Endothelial cell (in vitro differentiated cells): ENCODE measurements around the gene NOX1. TPM values are rescaled to one million over a fixed set of nuclear protein-coding genes. Genes with fewer than 3 reads are reported as not detected.

Source experiments
- DNase-seq: peaks from one replicate; pipeline ENCODE4 v3.0.0; 2021; ENCODE audit warnings: low spot score
- H3K27ac Mint-ChIP-seq: one replicate; pipeline ENCODE4 v1.8.0; 2021; ENCODE audit warnings: mixed read lengths, inconsistent platforms; ENCODE audit not compliant: unreplicated experiment
- H3K27me3 Mint-ChIP-seq: one replicate; pipeline ENCODE4 v1.8.0; 2021; ENCODE audit warnings: mild to moderate bottlenecking, moderate library complexity, mixed read lengths, inconsistent platforms; ENCODE audit not compliant: unreplicated experiment
- H3K36me3 Mint-ChIP-seq: one replicate; pipeline ENCODE4 v1.8.0; 2021; ENCODE audit warnings: mild to moderate bottlenecking, low read depth, mixed read lengths, inconsistent platforms; ENCODE audit not compliant: unreplicated experiment
- H3K4me1 Mint-ChIP-seq: one replicate; pipeline ENCODE4 v1.8.0; 2021; ENCODE audit warnings: mild to moderate bottlenecking, mixed read lengths, inconsistent platforms; ENCODE audit not compliant: unreplicated experiment
- H3K4me3 Mint-ChIP-seq: one replicate; pipeline ENCODE4 v1.8.0; 2021; ENCODE audit warnings: mild to moderate bottlenecking, mixed read lengths, inconsistent platforms; ENCODE audit not compliant: unreplicated experiment
- H3K9me3 Mint-ChIP-seq: one replicate; pipeline ENCODE4 v1.8.0; 2021; ENCODE audit warnings: mixed read lengths, inconsistent platforms; ENCODE audit not compliant: unreplicated experiment
- long read RNA-seq: library from polyadenylated mRNA; unstranded; transcript quantifications from one replicate; pipeline ENCODE4 v2.0.0, GENCODE V29; 2020; ENCODE audit not compliant: unreplicated experiment
- total RNA-seq: library from RNA; stranded (reverse); fragmentation: NEBNext Ultra II Directional; extraction: Animal tissue kit (Norgen Biotek cat#: 25700); gene quantifications from one replicate; pipeline ENCODE4 v1.2.1, GENCODE V29; 2021; ENCODE audit not compliant: unreplicated experiment
- TF ChIP-seq, protein P1 (sequence below): fragments of 200-600 bp; sonication (generic); IDR thresholded peaks from one replicate; pipeline ENCODE4 v1.5.0; 2021; ENCODE audit warnings: antibody characterized with exemption; ENCODE audit not compliant: unreplicated experiment

Gene NOX1
- not detected for total RNA-seq
- long read RNA-seq, result 0 reads

- peaks cover 15% of the 10 kb centered on the region for H3K4me1 Mint-ChIP-seq
- DNase-seq, result no peak
- no peaks in the 10 kb centered on the region for H3K9me3 Mint-ChIP-seq
- H3K27ac Mint-ChIP-seq, result no peak within 1 kb of the TSS
- H3K27me3 Mint-ChIP-seq, result peaks cover 2% of the 10 kb centered on the region
- TF ChIP-seq, protein P1, sequence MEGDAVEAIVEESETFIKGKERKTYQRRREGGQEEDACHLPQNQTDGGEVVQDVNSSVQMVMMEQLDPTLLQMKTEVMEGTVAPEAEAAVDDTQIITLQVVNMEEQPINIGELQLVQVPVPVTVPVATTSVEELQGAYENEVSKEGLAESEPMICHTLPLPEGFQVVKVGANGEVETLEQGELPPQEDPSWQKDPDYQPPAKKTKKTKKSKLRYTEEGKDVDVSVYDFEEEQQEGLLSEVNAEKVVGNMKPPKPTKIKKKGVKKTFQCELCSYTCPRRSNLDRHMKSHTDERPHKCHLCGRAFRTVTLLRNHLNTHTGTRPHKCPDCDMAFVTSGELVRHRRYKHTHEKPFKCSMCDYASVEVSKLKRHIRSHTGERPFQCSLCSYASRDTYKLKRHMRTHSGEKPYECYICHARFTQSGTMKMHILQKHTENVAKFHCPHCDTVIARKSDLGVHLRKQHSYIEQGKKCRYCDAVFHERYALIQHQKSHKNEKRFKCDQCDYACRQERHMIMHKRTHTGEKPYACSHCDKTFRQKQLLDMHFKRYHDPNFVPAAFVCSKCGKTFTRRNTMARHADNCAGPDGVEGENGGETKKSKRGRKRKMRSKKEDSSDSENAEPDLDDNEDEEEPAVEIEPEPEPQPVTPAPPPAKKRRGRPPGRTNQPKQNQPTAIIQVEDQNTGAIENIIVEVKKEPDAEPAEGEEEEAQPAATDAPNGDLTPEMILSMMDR, result no peak
- no peaks in the 10 kb centered on the region for H3K36me3 Mint-ChIP-seq
- no peak within 1 kb of the TSS for H3K4me3 Mint-ChIP-seq
Measured at GRCh38 chrX:100874325-100874724, at the start of gene NOX1. TSS of gene NOX1 (minus strand) at chrX:100874359. CDS start at chrX:100874139, 220 bp downstream.

GRCh38 chrX:100915562-100915961, 41.4 kb upstream of the NOX1 start:
- Mint-ChIP-seq H3K4me3 (no peak overlapping the region), H3K4me1 (no peaks in the 10 kb centered on the region), H3K9me3 (no peaks in the 10 kb centered on the region), H3K36me3 (no peaks in the 10 kb centered on the region), H3K27ac (no peak overlapping the region), H3K27me3 (no peaks in the 10 kb centered on the region)
- no peak for DNase-seq
- TF ChIP-seq, protein P1, result no peak

DNA sequence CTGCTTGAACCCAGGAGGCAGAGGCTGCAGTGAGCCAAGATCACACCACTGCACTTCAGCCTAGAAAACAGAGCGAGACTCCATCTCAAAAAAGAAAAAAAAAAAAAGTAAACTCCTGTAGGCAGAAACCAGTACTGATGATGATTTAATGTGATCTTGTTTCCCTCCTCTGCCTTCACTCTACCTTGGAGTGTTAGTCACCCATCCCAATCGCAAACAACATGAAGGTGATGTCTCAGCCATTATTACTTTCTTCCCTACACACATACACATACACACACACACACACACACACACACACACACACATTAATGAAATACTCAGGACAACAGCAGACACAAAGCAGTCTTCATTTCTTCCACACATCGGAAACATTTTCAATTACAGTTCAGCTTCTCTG, 39.0 kb upstream of the NOX1 start:
- Mint-ChIP-seq H3K4me1 (no peaks in the 10 kb centered on the region), H3K36me3 (no peaks in the 10 kb centered on the region), H3K27ac (no peak overlapping the region), H3K4me3 (no peak overlapping the region), H3K9me3 (no peaks in the 10 kb centered on the region), H3K27me3 (no peaks in the 10 kb centered on the region)
- DNase-seq, result no peak
- TF ChIP-seq, protein P1, result no peak

DNA sequence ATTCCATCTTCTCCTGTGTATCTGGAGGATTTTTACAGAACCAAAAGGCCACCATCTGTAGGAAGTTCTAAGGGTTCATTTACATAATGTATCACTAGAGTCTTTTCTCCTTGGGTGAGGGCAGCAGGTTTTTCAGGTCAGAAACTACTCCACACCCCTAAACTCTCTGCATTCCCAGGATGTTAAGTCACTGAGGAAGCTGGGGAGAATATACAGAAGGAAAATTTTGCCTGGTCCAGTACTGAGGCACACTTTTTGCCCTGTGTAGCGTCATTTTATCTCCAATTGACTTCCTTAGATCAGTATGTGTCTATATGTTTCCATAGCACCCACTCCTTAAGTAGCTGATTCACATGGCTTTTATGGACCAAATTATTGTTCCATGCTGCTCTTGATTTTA, 37.6 kb upstream of the NOX1 start:
- no peak overlapping the region for H3K4me3 Mint-ChIP-seq
- no peaks in the 10 kb centered on the region for H3K36me3 Mint-ChIP-seq
- no peaks in the 10 kb centered on the region for H3K4me1 Mint-ChIP-seq
- no peaks in the 10 kb centered on the region for H3K27me3 Mint-ChIP-seq
- no peak overlapping the region for H3K27ac Mint-ChIP-seq
- DNase-seq, result no peak
- no peaks in the 10 kb centered on the region for H3K9me3 Mint-ChIP-seq
- TF ChIP-seq, protein P1, result no peak

DNA sequence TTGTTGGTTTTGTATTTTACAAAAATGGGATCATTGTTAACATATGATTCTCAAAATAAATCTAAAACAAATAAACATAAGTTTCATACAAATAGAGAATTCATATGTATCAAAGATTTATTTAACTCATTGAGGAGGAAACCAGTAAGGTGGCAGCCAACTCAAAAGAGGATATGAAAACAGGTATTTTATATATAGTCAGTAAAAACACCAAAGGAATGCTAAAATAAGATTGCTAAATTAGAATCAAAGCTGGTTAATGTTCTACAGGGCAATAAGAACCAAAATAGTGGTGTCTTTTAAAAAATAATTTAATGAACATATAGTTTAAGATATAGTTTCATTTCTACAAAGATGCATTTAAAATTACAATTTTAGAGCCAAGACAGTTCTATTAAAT, 31.5 kb upstream of the NOX1 start:
- Mint-ChIP-seq H3K27me3 (no peaks in the 10 kb centered on the region), H3K4me1 (no peaks in the 10 kb centered on the region), H3K27ac (no peak overlapping the region), H3K36me3 (no peaks in the 10 kb centered on the region), H3K9me3 (no peaks in the 10 kb centered on the region), H3K4me3 (no peak overlapping the region)
- TF ChIP-seq, protein P1, result no peak
- DNase-seq, result no peak
